Fibroblast of skin of scalp (primary cell): ENCODE results near the gene ABHD11.
"Not testable (repeated sequence)": the region's sequence is repeated elsewhere in the genome, so short reads cannot be mapped to it uniquely, and the experiment has no call there.

Experiments
- DNase-seq: peaks from one replicate; pipeline ENCODE4 v3.0.0-alpha.2; 2013

The ABHD11 gene

DNA sequence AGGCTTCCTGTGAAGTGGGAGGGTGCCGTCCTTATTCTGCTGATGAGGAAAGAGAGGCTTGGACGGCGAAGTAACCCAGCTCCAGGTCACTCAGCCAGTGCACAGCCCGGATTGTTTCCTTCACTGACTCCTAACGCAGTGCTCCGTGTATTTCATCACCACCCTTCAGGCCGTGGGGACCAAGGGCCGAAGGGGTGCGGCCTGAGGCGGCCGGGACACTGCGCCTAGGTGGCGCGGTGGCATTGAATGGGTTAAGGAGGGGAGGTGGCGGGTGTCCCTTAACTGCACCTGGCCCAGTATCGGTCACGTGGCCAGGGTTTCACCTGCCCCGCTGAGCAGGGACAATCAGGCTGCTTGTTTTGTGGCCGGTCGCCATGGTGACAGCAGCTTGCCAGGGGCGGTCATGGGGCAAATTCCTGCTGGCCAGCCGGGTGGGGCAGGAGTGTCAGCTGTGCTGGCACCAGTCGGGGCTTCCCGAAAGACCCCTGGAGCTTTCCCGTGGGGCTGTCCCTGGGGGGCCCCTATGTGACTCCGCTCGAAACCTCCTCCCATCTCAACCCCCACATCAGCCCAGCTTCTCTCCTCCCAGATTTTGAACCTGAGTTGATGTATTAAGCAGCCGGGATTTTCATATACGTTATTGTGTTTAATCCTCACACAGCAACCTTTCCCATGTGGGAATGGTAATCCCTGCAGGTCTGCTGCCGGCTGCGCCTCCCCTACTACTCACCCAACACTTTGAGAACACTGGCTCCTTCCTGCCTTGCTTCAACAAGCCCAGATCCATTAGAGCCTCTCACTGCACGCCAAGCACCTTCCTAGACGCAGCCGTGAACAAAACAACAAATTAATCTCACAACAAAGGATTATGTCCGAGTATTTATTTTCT lies 4.4 kb upstream of the ABHD11 start:
- no peak for DNase-seq

GRCh38 chr7:73742338-73742752 lies 3.7 kb upstream of the ABHD11 start:
- DNase-seq = no peak

DNA sequence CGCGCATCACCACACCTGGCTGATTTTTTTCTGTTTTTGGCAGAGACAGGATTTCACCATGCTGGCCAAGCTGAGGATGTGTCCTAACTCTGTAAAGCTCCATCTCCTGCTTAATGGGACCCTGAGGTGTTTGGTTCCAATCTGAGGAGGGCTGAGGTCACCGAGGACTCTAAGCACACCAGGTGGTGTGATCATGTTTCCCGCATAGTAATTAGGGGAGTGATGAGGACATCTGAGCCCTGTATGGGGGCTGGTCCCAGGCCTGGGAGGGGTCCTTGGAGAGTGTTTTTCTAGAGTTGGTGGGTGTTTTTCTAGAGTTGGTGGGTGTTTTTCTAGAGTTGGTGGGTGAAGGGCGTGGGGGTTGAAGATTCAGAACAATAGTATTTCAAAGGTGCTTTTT lies 3.0 kb upstream of the ABHD11 start:
- no peak for DNase-seq

DNA sequence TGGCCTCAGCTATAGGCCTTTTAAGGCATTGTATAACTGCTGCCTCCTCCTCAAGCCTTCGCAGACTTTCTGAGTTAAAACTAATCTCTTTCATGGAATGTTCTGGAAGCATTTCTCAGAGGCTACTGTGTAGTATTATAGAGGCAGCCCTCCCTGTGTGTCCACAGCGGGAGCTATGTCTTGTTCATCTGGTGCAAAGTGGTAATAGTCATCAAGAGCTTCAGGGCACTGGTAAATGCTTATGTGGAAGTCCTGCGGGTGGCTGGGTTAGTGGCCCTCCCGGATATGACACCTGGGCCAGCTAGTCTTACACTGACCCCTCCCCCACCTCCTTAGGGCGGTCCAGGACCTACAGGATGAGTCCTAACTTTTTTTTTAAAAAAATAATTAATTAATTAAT lies 2.2 kb upstream of the ABHD11 start:
- no peak for DNase-seq

GRCh38 chr7:73740212-73740611 lies 1.6 kb upstream of the ABHD11 start:
- DNase-seq = no peak

GRCh38 chr7:73739387-73739767 lies 775 bp upstream of the ABHD11 start:
- DNase-seq = no peak

GRCh38 chr7:73738220-73738611 lies 386 bp downstream of the ABHD11 start:
- peak; percentile 58 for DNase-seq

GRCh38 chr7:73737491-73738219 lies 947 bp downstream of the ABHD11 start:
- DNase-seq = no peak

DNA sequence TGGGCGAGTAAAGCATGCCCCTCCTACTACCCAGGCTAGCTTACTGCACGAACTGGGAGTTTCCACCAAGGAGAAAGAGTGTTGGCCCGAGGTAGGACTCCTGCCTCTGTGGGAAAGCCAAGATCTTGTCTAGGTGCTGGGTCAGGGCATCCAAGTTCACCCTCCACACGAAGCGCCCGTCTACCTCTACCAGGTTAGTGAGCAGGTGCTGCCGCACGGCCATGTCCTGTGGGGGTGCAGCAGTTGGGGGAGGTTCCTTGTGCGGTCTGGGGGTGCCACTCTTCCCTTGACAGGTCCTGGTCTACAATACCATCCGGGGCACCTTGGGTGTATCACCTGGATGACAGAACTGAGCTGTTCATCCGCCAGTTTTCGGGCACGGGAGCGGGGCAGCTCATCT lies 1.7 kb downstream of the ABHD11 start:
- no peak for DNase-seq

GRCh38 chr7:73735528-73735905 lies 3.1 kb downstream of the ABHD11 start:
- DNase-seq = no peak

DNA sequence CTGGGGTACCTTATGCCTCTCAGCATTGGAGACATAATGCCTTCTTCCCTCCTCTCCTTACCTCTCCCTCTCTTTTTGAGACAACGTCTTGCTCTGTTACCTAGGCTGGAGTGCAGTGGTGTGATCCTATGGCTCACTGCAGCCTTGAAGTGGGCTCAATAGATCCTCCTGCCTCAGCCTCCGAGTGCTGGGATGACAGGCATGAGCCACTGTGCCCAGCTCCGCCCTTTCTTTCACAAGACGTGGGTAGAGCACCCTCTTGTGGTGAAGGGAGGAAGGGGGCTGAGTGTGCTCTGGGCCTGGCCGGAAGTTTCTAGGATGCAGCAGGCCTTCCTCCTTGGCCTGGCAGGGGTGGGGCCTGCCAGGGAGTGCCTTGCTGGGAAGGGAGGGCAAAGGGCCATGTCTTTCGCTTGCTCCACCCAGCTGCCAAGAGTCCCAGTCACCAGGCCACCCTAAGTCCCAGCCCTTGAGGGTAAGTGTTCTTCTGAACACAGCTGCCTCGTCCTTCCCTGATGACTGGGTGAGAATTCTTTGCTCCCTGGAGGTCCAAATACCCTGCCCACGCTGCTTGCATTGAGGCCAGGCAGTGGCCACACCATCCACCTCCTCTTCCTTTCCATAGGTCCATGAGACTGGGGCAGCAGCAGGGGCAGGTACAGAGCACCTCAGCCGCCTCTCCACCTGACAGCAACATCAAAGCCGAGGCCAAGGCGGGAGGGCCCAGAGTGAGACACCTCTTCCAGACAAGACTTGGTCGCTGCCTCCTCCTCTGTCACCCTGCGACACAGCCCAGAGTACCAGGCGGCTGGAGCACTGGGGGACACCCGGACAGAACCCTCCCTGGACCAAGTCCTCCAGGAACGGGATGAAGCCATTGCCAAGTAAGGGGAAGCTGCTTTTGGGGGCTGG lies 3.7 kb downstream of the ABHD11 start:
- peak; percentile 88 for DNase-seq

DNA sequence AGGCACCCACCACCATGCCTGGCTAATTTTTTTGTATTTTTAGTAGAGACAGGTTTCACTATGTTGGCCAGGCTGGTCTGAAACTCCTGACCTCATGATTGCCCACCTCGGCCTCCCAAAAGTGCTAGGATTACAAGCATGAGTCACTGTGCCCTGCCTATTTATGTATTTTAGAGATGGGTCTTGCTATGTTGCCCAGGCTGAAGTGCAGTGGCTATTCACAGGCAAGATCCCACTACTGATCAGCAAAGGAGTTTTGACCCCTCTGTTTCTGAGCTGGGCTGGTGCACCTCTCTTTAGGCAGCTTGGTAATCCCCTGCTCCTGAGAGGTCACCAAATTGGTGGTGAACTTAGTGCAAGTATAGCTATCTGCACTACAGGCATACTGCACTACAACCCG lies 6.2 kb downstream of the ABHD11 start:
- DNase-seq = no peak

DNA sequence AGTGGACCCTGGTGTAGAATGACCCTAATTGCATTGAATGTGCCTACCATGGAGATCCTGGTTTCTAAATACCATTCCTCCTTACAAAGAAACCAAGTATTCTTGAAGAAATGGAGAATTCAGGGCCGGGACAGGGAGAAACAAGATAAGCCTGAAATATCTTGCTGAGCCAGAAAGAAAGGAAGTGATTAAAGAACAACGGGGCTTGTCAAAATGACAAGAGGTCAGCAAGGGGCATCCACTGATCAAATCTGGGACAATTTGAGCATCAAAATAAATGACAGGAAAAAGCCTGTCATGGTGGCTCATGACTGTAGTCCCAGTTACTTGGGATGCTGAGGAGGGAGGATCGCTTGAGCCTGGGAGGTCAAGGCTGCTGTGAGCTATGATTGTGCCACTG lies 8.1 kb downstream of the ABHD11 start:
- DNase-seq = no peak

GRCh38 chr7:73728551-73728950 lies 10.1 kb downstream of the ABHD11 start:
- no peak for DNase-seq

- no peak for DNase-seq
These were observed 10.7 kb downstream of the ABHD11 start for GRCh38 chr7:73727952-73728351.

- no peak for DNase-seq
These were observed 12.5 kb downstream of the ABHD11 start for GRCh38 chr7:73726083-73726466.

DNA sequence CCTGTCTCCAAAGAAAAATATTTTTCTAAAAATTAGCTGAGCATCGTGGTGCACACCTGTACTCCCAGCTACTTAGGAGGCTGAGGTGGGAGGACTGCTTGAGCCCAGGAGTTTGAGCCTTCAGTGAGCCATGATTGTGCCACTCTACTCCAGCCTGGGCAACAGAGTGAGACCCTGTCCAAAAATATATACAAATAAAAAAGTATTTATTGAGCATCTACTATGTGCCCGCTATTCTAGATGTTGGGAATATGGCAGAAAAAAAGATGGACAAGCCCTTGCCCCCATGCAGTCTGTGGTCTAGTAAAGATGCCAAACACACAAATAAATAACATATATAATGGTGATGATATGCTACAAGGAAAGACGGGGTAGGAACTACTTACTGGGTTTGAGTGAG lies 14.8 kb downstream of the ABHD11 start:
- DNase-seq = no peak

DNA sequence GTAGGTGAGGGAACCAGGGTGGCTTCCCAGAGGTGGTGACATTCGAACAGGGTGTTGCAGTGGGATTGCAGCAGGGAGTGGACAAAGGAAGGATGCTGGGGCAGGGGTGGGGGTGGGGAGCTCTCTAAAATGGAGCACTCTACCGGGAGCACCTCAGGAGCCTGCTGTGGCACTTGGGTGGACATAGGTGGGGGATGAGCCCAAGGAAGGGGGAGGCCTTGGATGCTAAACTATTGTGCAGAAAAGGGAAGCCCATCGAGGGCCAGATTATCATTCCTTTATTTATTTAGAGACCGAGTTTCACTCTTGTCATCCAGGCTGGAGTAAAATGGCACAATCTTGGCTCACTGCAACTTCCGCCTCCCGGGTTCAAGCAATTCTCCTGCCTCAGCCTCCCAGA lies 15.8 kb downstream of the ABHD11 start:
- DNase-seq = no peak

DNA sequence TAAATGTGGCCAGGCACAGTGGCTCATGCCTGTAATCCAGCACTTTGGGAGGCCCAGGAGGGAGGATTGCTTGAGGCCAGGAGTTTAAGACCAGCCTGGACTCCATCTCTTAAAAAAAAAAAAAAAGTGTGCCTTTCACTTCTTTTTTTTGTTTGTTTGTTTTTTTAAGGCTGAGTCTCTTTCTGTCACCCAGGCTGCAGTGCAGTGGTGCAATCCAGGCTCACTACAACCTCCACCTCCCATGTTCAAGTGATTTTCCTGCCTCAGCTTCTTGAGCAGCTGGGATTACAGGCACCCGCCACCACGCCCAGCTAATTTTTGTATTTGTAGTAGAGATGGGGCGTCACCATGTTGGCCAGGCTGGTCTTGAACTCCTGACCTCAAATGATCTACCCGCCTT lies 16.4 kb downstream of the ABHD11 start:
- not testable (repeated sequence) for DNase-seq

GRCh38 chr7:73721377-73721817 lies 17.2 kb downstream of the ABHD11 start:
- DNase-seq = no peak

GRCh38 chr7:73720443-73720842 lies 18.2 kb downstream of the ABHD11 start:
- not testable (repeated sequence) for DNase-seq

DNA sequence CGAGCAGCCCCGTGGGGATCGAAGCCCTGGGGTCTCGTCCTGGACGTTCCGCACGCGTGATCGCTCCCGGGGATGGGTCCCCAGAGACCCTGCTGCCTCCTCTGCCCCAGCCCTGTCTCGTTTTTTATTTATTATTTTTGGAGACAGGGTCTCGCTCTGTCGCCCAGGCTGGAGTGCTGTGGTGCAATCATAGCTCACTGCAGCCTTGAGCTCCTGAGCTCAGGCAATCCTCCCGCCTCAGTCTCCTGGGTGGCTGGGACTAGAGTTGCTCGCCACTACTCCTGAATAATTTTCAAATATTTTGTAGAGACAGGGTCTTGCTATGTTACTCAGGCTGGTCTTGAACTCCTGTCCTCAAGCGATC lies 18.8 kb downstream of the ABHD11 start:
- DNase-seq = no peak
